Transverse colon (tissue), 4 donors: ENCODE data around the gene KLHL18.

Source experiments
- CTCF ChIP-seq, 5 experiments: fragments of 200-600 bp in 3 of 5; fragments of 450-650 bp in 2 of 5; sonication (generic) in 3 of 5; IDR thresholded peaks; 1 replicate in 2 of 5; 2 replicates in 3 of 5; pipeline ENCODE4 v1.5.1; 2016 to 2017; ENCODE audit warnings: antibody characterized with exemption in 5 of 5, inconsistent platforms in 3 of 5, mild to moderate bottlenecking in 2 of 5, moderate library complexity in 1 of 5
- POLR2A ChIP-seq: fragments of 450-650 bp; IDR thresholded peaks from one replicate; pipeline ENCODE4 v1.6.1; 2016; ENCODE audit warnings: antibody characterized with exemption, mild to moderate bottlenecking, moderate library complexity
- POLR2AphosphoS5 ChIP-seq, 3 donors: sonication (generic); formaldehyde crosslinking; IDR thresholded peaks; one replicate each; pipeline ENCODE4 v1.6.1; 2016; ENCODE audit warnings: antibody characterized with exemption in 3 of 3

GRCh38 chr3:47365213-47366153 lies 82.7 kb downstream of the KLHL18 start:
- TF ChIP-seq CTCF (IDR thresholded peaks at IDR 0.05) (no peak), POLR2A (no peak), POLR2AphosphoS5 (IDR thresholded peaks at IDR 0.05) (no peak)
